Erythroblast (primary cell): Measurements from ENCODE around the gene COL4A2.

Experiments
- GATA1 ChIP-seq: IDR thresholded peaks from 2 replicates; pipeline ENCODE4 v1.6.1; 2011; ENCODE audit warnings: low read depth, mild to moderate bottlenecking, control low read depth, low read length, moderate library complexity
- POLR2A ChIP-seq: IDR thresholded peaks from 2 replicates; pipeline ENCODE4 v1.6.1; 2011; ENCODE audit warnings: mild to moderate bottlenecking, low read length

GRCh38 chr13:110264685-110265275, 42.3 kb upstream of the COL4A2 start:
- TF ChIP-seq POLR2A (no peak), GATA1 (no peak)
